CD4-positive, alpha-beta T cell treated with Interleukin-12 subunit alpha and Interleukin-12 subunit beta, for 1 hour (primary cell): ENCODE measurements around the gene MAP3K12.
"Not testable (repeated sequence)": the region's sequence is repeated elsewhere in the genome, so short reads cannot be mapped to it uniquely, and the experiment has no call there.

ENCODE experiments used
- DNase-seq: peaks from one replicate; pipeline ENCODE4 v3.0.0-alpha.2; 2020

MAP3K12 gene

GRCh38 chr12:53489242-53489864 lies 9.9 kb downstream of the MAP3K12 start:
- no peak for DNase-seq

- no peak for DNase-seq
These were observed 12.3 kb downstream of the MAP3K12 start for GRCh38 chr12:53486736-53487487.

GRCh38 chr12:53485955-53486735 lies 13.1 kb downstream of the MAP3K12 start:
- no peak for DNase-seq

- DNase-seq, result no peak
These were observed 14.3 kb downstream of the MAP3K12 start for GRCh38 chr12:53484686-53485575.

- DNase-seq, result no peak
These were observed 15.3 kb downstream of the MAP3K12 start for GRCh38 chr12:53483979-53484377.

GRCh38 chr12:53483225-53483978 lies 15.9 kb downstream of the MAP3K12 start:
- DNase-seq, result no peak

- DNase-seq, result no peak
These were observed 16.6 kb downstream of the MAP3K12 start for GRCh38 chr12:53482626-53483168.

- no peak for DNase-seq
These were observed 17.2 kb downstream of the MAP3K12 start for GRCh38 chr12:53481939-53482586.

- DNase-seq, result not testable (repeated sequence)
These were observed 17.8 kb downstream of the MAP3K12 start for GRCh38 chr12:53481458-53481857.

- DNase-seq, result no peak
These were observed 18.5 kb downstream of the MAP3K12 start for GRCh38 chr12:53480491-53481442.

- no peak for DNase-seq
These were observed 19.9 kb downstream of the MAP3K12 start for GRCh38 chr12:53479331-53479730.

GRCh38 chr12:53478865-53479264 lies 20.4 kb downstream of the MAP3K12 start:
- no peak for DNase-seq

GRCh38 chr12:53476769-53477209 lies 22.5 kb downstream of the MAP3K12 start:
- peak; percentile 34 for DNase-seq

GRCh38 chr12:53474819-53475218 lies 24.4 kb downstream of the MAP3K12 start:
- no peak for DNase-seq

- no peak for DNase-seq
These were observed 25.2 kb downstream of the MAP3K12 start for GRCh38 chr12:53474077-53474476.

- DNase-seq, result no peak
These were observed 27.1 kb downstream of the MAP3K12 start for GRCh38 chr12:53472056-53472582.

GRCh38 chr12:53468282-53468681 lies 31.0 kb downstream of the MAP3K12 start:
- no peak for DNase-seq

- no peak for DNase-seq
These were observed 31.4 kb downstream of the MAP3K12 start for GRCh38 chr12:53467880-53468279.

- DNase-seq, result no peak
These were observed 32.2 kb downstream of the MAP3K12 start for GRCh38 chr12:53467082-53467481.

- no peak for DNase-seq
These were observed 32.6 kb downstream of the MAP3K12 start for GRCh38 chr12:53466640-53467039.
